Lower leg skin (tissue), 3 donors: Measurements from ENCODE around the gene CMSS1.

Source experiments
- CTCF ChIP-seq, 3 donors: fragments of 450-650 bp; IDR thresholded peaks; one replicate each; pipeline ENCODE4 v1.5.1; 2016; ENCODE audit warnings: antibody characterized with exemption in 3 of 3, mild to moderate bottlenecking in 3 of 3, moderate library complexity in 2 of 3
- POLR2A ChIP-seq, 2 donors: fragments of 450-650 bp; IDR thresholded peaks; one replicate each; pipeline ENCODE4 v1.6.1; 2016 to 2017; ENCODE audit warnings: antibody characterized with exemption in 2 of 2, mild to moderate bottlenecking in 1 of 2, moderate library complexity in 1 of 2

DNA sequence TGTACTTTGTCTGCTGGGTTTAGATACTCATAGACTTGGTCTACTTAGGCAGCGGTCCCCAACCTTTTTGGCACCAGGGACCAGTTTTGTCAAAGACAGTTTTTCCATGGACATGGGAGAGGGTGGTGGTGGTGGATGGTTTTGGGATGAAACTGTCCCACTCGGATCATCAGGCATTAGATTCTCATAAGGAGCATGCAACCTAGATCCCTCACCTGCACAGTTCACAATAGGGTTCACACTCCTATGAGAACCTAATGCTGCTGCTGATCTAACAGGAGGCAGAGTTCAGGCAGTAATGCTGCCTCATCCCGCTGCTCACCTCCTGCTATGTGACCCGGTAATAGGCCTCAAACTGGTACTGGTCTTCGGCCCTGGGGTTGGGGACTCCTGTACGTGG, 45.3 kb downstream of the CMSS1 start:
- no peak for TF ChIP-seq CTCF (IDR thresholded peaks at IDR 0.05)
- no peak for TF ChIP-seq POLR2A (IDR thresholded peaks at IDR 0.05)
